Measurements from ENCODE around the gene KRTAP6-1. TPM values are rescaled to one million over a fixed set of nuclear protein-coding genes. Genes with fewer than 3 reads are reported as not detected.

Gene KRTAP6-1
- total RNA-seq, 4 donors from 2014 or later: 16.0 TPM; not detected in 3

- Histone ChIP-seq H3K9me3 (no peaks in the 10 kb centered on the region), H3K4me3 (no peak within 1 kb of the TSS), H3K36me3 (no peaks in the 10 kb centered on the region), H3K4me1 (no peaks in the 10 kb centered on the region), H3K27me3 (no peaks in the 10 kb centered on the region), H3K27ac (no peak within 1 kb of the TSS)
- TF ChIP-seq CTCF (IDR thresholded peaks at IDR 0.05) (no peak), POLR2A (IDR thresholded peaks at IDR 0.05) (no peak), EP300 (IDR thresholded peaks at IDR 0.05) (no peak), POLR2AphosphoS5 (IDR thresholded peaks at IDR 0.05) (no peak)
- DNase-seq (ENCODE audit: low spot score in 2 of 2): no peak
- WGBS: 90% methylated on average over 1 of the region's 1 CpG
These were observed 12.9 kb downstream of the KRTAP6-1 start, which contains the start of gene KRTAP22-1 for GRCh38 chr21:30600787-30601186. TSS of gene KRTAP22-1 (plus strand) at chr21:30601087.

GRCh38 chr21:30598802-30599201 lies 14.9 kb downstream of the KRTAP6-1 start, which contains the start of gene KRTAP6-2:
TSS of gene KRTAP6-2 (minus strand) at chr21:30598902. CDS start at chr21:30598874, 28 bp downstream.
- Histone ChIP-seq H3K36me3 (no peaks in the 10 kb centered on the region), H3K27ac (no peak within 1 kb of the TSS), H3K9me3 (no peaks in the 10 kb centered on the region), H3K4me1 (no peaks in the 10 kb centered on the region), H3K27me3 (no peaks in the 10 kb centered on the region), H3K4me3 (no peak within 1 kb of the TSS)
- no peak for TF ChIP-seq CTCF (IDR thresholded peaks at IDR 0.05)
- no peak for TF ChIP-seq POLR2AphosphoS5 (IDR thresholded peaks at IDR 0.05)
- no peak for TF ChIP-seq EP300 (IDR thresholded peaks at IDR 0.05)
- no peak for TF ChIP-seq POLR2A (IDR thresholded peaks at IDR 0.05)
- 92% methylated on average over 6 of the region's 6 CpGs for WGBS
- DNase-seq (ENCODE audit: low spot score in 2 of 2): no peak

GRCh38 chr21:30592140-30592539 lies 21.6 kb downstream of the KRTAP6-1 start, which contains the start of gene KRTAP6-3:
TSS of gene KRTAP6-3 (plus strand) at chr21:30592440. CDS start at chr21:30592446, 6 bp downstream.
- DNase-seq (ENCODE audit: low spot score in 2 of 2): no peak
- no peaks in the 10 kb centered on the region for H3K4me1 ChIP-seq
- H3K27me3 ChIP-seq: no peaks in the 10 kb centered on the region
- H3K4me3 ChIP-seq: no peak within 1 kb of the TSS
- TF ChIP-seq POLR2AphosphoS5 (IDR thresholded peaks at IDR 0.05) (no peak), EP300 (IDR thresholded peaks at IDR 0.05) (no peak), CTCF (IDR thresholded peaks at IDR 0.05) (no peak), POLR2A (IDR thresholded peaks at IDR 0.05) (no peak)
- H3K36me3 ChIP-seq: no peaks in the 10 kb centered on the region
- H3K9me3 ChIP-seq: no peaks in the 10 kb centered on the region
- H3K27ac ChIP-seq: no peak within 1 kb of the TSS
- 91% methylated on average over 4 of the region's 4 CpGs for WGBS

- TF ChIP-seq POLR2A (IDR thresholded peaks at IDR 0.05) (no peak), POLR2AphosphoS5 (IDR thresholded peaks at IDR 0.05) (no peak), EP300 (IDR thresholded peaks at IDR 0.05) (no peak), CTCF (IDR thresholded peaks at IDR 0.05) (no peak)
- H3K27me3 ChIP-seq: no peaks in the 10 kb centered on the region
- no peaks in the 10 kb centered on the region for H3K36me3 ChIP-seq
- H3K27ac ChIP-seq: no peak within 1 kb of the TSS
- no peak for DNase-seq (ENCODE audit: low spot score in 2 of 2)
- H3K9me3 ChIP-seq: no peaks in the 10 kb centered on the region
- H3K4me1 ChIP-seq: no peaks in the 10 kb centered on the region
- no peak within 1 kb of the TSS for H3K4me3 ChIP-seq
These were observed 23.4 kb downstream of the KRTAP6-1 start, which contains the start of gene KRTAP22-2 for GRCh38 chr21:30590297-30590696. TSS of gene KRTAP22-2 (minus strand) at chr21:30590397.

- no peak for DNase-seq (ENCODE audit: low spot score in 2 of 2)
- H3K27me3 ChIP-seq: no peaks in the 10 kb centered on the region
- no peaks in the 10 kb centered on the region for H3K9me3 ChIP-seq
- H3K4me3 ChIP-seq: no peak overlapping the region
- no peaks in the 10 kb centered on the region for H3K4me1 ChIP-seq
- H3K27ac ChIP-seq: no peak overlapping the region
- TF ChIP-seq EP300 (IDR thresholded peaks at IDR 0.05) (no peak), CTCF (IDR thresholded peaks at IDR 0.05) (no peak), POLR2AphosphoS5 (IDR thresholded peaks at IDR 0.05) (no peak), POLR2A (IDR thresholded peaks at IDR 0.05) (no peak)
- H3K36me3 ChIP-seq: no peaks in the 10 kb centered on the region
- WGBS: 69% methylated on average over 1 of the region's 1 CpG
These were observed 30.9 kb downstream of the KRTAP6-1 start for GRCh38 chr21:30582870-30583269.
